ENCODE measurements around the gene LRRC58.

Gene LRRC58

DNA sequence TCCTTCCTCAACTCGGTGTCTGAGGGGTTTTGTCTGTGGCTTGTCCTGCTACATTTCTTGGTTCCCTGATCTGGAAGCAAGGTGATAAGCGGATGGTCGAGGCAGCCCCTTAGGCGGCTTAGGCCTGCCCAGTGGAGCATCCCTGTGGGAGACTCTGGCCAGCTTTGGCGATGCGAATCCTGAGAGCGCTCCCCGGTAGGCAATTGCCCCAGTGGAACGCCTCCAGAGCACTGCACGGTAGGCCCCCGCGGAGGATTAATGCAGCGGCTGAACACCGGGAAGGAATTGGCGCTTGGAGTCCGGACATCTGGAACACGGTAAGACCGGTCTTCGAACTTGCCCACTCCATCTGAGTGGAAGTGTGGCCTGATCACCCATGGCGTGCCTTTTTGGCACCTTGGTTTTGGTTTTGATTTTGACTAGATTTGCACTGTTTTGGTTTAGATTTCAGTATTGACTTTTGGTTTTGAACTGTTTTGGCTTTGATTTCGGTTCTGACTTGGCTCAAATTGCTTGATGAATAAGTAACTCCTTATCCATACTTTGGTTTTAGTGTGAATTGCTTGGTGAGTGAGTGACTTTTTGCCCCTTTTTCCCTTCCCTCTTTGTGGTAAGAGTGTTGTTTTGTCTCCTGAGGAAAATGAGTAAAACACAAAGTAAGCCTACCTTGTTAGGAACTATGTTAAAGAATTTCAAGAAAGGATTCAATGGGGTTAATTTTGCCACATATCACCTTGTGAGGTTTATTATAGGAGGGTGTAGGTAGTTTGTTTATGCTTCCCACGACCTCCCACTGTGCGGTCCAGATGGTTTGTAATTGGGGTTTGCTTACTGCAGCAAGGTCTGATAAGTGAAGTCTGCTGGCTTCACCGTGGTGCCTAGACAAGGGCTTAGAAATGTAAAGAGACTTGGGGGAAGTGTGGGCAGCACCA, 37.0 kb downstream of the LRRC58 start:
- DNase-seq (ENCODE audit: low read depth): no peak
- no peak for TF ChIP-seq CTCF (IDR thresholded peaks at IDR 0.05; ENCODE audit: low read depth, low read length)
- TF ChIP-seq, protein P1, sequence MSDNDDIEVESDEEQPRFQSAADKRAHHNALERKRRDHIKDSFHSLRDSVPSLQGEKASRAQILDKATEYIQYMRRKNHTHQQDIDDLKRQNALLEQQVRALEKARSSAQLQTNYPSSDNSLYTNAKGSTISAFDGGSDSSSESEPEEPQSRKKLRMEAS (IDR thresholded peaks at IDR 0.05; ENCODE audit: low read depth, low read length): no peak
- TF ChIP-seq POLR2A (IDR thresholded peaks at IDR 0.05; ENCODE audit: extremely low read depth, insufficient read length): no peak
- no peak for TF ChIP-seq MYC (IDR thresholded peaks at IDR 0.05; ENCODE audit: low read depth, low read length)
- H3K4me3 ChIP-seq (ENCODE audit: low read depth, low read length): no peak overlapping the region

DNA sequence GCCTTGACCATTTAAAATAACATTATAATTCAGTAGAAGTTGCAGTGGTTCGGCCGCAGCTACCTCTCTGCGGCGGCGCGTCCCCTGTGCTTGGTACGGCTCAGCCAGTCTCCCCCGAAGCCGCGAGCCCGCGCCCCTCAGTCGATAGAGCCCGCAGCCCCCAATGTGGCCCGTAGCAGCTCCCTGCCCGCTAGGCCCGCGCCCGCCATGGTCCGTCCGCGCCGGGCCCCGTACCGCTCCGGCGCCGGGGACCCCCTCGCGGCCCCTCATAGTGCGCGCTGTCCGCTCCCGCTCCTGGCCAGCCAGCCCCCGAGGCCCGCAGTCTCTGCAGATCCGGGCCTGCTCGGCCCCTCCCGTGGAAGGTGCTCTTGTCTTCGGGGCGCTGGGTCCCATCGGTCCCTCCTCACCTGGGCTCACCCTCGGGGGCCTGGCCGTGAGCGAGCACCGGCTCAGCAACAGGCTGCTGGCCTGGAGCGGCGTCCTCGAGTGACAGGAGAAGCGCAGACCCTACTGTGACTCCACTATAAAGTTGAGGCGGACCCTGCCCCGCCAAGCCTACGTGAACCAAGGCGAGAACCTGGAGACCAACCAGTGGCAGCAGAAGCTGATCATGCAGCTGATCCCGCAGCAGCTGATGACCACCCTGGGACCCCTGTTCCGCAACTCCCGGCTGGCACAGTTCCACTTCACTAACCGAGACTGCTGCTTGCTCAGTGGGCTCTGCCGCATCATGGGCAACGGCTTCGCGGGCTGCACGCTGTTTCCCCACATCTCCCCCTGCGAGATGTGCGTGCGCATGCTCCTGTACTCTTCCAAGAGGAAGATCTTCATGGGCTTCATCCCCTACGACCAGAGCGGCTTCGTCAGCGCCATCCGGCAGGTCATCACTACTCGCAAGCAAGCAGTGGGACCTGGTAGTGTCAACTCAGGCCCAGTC, 42.4 kb downstream of the LRRC58 start:
- no peak for TF ChIP-seq MYC (IDR thresholded peaks at IDR 0.05; ENCODE audit: low read depth, low read length)
- no peak for TF ChIP-seq POLR2A (IDR thresholded peaks at IDR 0.05; ENCODE audit: extremely low read depth, insufficient read length)
- no peak for TF ChIP-seq CTCF (IDR thresholded peaks at IDR 0.05; ENCODE audit: low read depth, low read length)
- TF ChIP-seq, protein P1 (IDR thresholded peaks at IDR 0.05; ENCODE audit: low read depth, low read length): no peak
- no peak overlapping the region for H3K4me3 ChIP-seq (ENCODE audit: low read depth, low read length)
- DNase-seq (ENCODE audit: low read depth): no peak

- TF ChIP-seq MYC (IDR thresholded peaks at IDR 0.05; ENCODE audit: low read depth, low read length): no peak
- TF ChIP-seq POLR2A (IDR thresholded peaks at IDR 0.05; ENCODE audit: extremely low read depth, insufficient read length): no peak
- TF ChIP-seq, protein P1 (IDR thresholded peaks at IDR 0.05; ENCODE audit: low read depth, low read length): no peak
- no peak for TF ChIP-seq CTCF (IDR thresholded peaks at IDR 0.05; ENCODE audit: low read depth, low read length)
- DNase-seq (ENCODE audit: low read depth): no peak
- H3K4me3 ChIP-seq (ENCODE audit: low read depth, low read length): no peak overlapping the region
Observed at GRCh38 chr3:120304616-120305015, 44.5 kb downstream of the LRRC58 start.

- no peak for DNase-seq (ENCODE audit: low read depth)
- TF ChIP-seq CTCF (IDR thresholded peaks at IDR 0.05; ENCODE audit: low read depth, low read length) (no peak), MYC (IDR thresholded peaks at IDR 0.05; ENCODE audit: low read depth, low read length) (no peak), POLR2A (IDR thresholded peaks at IDR 0.05; ENCODE audit: extremely low read depth, insufficient read length) (no peak)
- TF ChIP-seq, protein P1 (IDR thresholded peaks at IDR 0.05; ENCODE audit: low read depth, low read length): no peak
- H3K4me3 ChIP-seq (ENCODE audit: low read depth, low read length): no peak overlapping the region
Observed at GRCh38 chr3:120302361-120302760, 46.8 kb downstream of the LRRC58 start.

DNA sequence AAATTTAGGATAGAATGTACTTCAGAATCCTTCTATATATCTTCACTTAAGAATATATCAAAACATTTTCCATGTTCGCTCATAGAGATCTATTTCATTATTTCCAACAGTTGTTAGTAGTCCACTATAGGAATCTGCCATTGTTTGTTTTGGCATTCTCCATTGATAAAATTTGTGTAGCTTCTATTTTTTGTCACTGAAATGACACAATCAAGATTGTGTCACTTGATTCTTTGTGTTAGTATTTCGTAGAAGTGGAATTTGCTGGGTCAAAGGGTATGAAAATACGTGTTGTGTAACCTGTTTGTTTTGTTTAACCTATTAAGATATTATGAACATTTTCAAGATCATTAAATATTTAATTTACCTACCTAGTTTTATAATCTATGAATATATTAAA, 48.2 kb downstream of the LRRC58 start:
- no peak overlapping the region for H3K4me3 ChIP-seq (ENCODE audit: low read depth, low read length)
- TF ChIP-seq, protein P1 (IDR thresholded peaks at IDR 0.05; ENCODE audit: low read depth, low read length): no peak
- no peak for TF ChIP-seq POLR2A (IDR thresholded peaks at IDR 0.05; ENCODE audit: extremely low read depth, insufficient read length)
- no peak for TF ChIP-seq MYC (IDR thresholded peaks at IDR 0.05; ENCODE audit: low read depth, low read length)
- TF ChIP-seq CTCF (IDR thresholded peaks at IDR 0.05; ENCODE audit: low read depth, low read length): no peak
- DNase-seq (ENCODE audit: low read depth): no peak

All from NB4 (cell line).